HepG2 (cell line): ENCODE data around the gene TPST1. TPM values are rescaled to one million over a fixed set of nuclear protein-coding genes. Genes with fewer than 3 reads are reported as not detected.
A peak's percentile ranks its signal among the peaks of the same experiment; 100 is the strongest.

ENCODE experiments used
- AKAP8 ChIP-seq: sonication (generic); formaldehyde crosslinking; IDR thresholded peaks from 2 replicates; pipeline ENCODE4 v1.5.1; 2020; ENCODE audit warnings: mild to moderate bottlenecking, missing genetic modification reagents
- CEBPG ChIP-seq: IDR thresholded peaks from 2 replicates; pipeline ENCODE4 v1.6.1; 2016
- CREB3 ChIP-seq: sonication (generic); formaldehyde crosslinking; IDR thresholded peaks from 2 replicates; pipeline ENCODE4 v1.5.0; 2020; ENCODE audit warnings: missing genetic modification reagents
- KMT2A ChIP-seq: sonication (generic); formaldehyde crosslinking; IDR thresholded peaks from 2 replicates; pipeline ENCODE4 v1.4.0; 2020; ENCODE audit warnings: missing genetic modification reagents
- MED8 ChIP-seq: sonication (generic); formaldehyde crosslinking; IDR thresholded peaks from 2 replicates; pipeline ENCODE4 v1.8.1; 2023; ENCODE audit warnings: mild to moderate bottlenecking, missing genetic modification reagents; ENCODE audit not compliant: insufficient replicate concordance
- RERE ChIP-seq: IDR thresholded peaks from 2 replicates; pipeline ENCODE4 v1.6.1; 2016; ENCODE audit warnings: low read depth, missing genetic modification reagents, missing compliant biosample characterization
- ZMYM3 ChIP-seq: sonication (generic); formaldehyde crosslinking; IDR thresholded peaks from 2 replicates; pipeline ENCODE4 v1.5.1; 2020; ENCODE audit warnings: mild to moderate bottlenecking, missing genetic modification reagents
- ZNF318 ChIP-seq: sonication (generic); formaldehyde crosslinking; IDR thresholded peaks from 2 replicates; pipeline ENCODE4 v1.4.0; 2020; ENCODE audit warnings: mild to moderate bottlenecking, missing genetic modification reagents
- ZNF468 ChIP-seq: sonication (generic); formaldehyde crosslinking; IDR thresholded peaks from 2 replicates; pipeline ENCODE4 v1.8.0; 2022; ENCODE audit warnings: mild to moderate bottlenecking, moderate library complexity, missing genetic modification reagents
- ZNF770 ChIP-seq: sonication (generic); formaldehyde crosslinking; IDR thresholded peaks from 2 replicates; pipeline ENCODE4 v1.5.0; 2020; ENCODE audit warnings: mild to moderate bottlenecking, missing genetic modification reagents
- polyA plus RNA-seq, 8 experiments: library from polyadenylated mRNA; depleted of rRNA in 3 of 8; stranded (reverse) in 7 of 8; unstranded in 1 of 8; fragments of >200 nt; fragmentation: Illumina TruSeq in 4 of 8; extraction: Trizol in 4 of 8; gene quantifications; 2 replicates each; pipeline versions ENCODE4 v1.2.1 to v1.2.3, GENCODE V29; 2011 to 2016; ENCODE audit warnings: low read depth in 4 of 8, missing spikeins in 1 of 8, mixed read lengths in 1 of 8; ENCODE audit not compliant: insufficient read depth in 1 of 8
- total RNA-seq, 5 experiments: library from RNA; depleted of rRNA; stranded (reverse); fragments of >200 nt; fragmentation: Illumina TruSeq; extraction: Trizol; gene quantifications; 2 replicates each; pipeline ENCODE4 v1.2.3, GENCODE V29; 2016; ENCODE audit warnings: low read depth in 1 of 5

The TPST1 gene
- total and polyA plus RNA-seq, 2 of the 13 experiments (the other 11 are each of a cell fraction or from before 2014, with no cell fraction given), result 24.3 to 34.1 TPM

GRCh38 chr7:66283003-66283920 lies 78.1 kb downstream of the TPST1 start (continued):
- no peak for TF ChIP-seq ZNF318 (CRISPR knock-in tag)
- no peak for TF ChIP-seq CREB3 (CRISPR knock-in tag)
- no peak for TF ChIP-seq MED8 (CRISPR knock-in tag)
- TF ChIP-seq CEBPG (CRISPR knock-in tag), result peak; percentile 63
- TF ChIP-seq ZMYM3, result peak; percentile 66
- TF ChIP-seq ZNF468 (CRISPR knock-in tag), result no peak
- TF ChIP-seq ZNF770, result peak; percentile 94
- TF ChIP-seq KMT2A, result no peak
- TF ChIP-seq RERE (CRISPR knock-in tag), result no peak
- no peak for TF ChIP-seq AKAP8 (CRISPR knock-in tag)
- TF ChIP-seq, all 625 proteins: peak for 4
